Measurements from ENCODE around the gene AGR3. TPM values are rescaled to one million over a fixed set of nuclear protein-coding genes. Genes with fewer than 3 reads are reported as not detected.

AGR3 gene
- total RNA-seq, 1 donor from 2014 or later, result not detected

- no peak overlapping the region for H3K4me3 ChIP-seq (ENCODE audit: low read length in 3 of 3)
- no peaks in the 10 kb centered on the region for H3K36me3 ChIP-seq (ENCODE audit: control insufficient read depth in 3 of 3, insufficient read depth in 3 of 3, low read length in 3 of 3)
- no peak overlapping the region for H3K27ac ChIP-seq (ENCODE audit: low read depth, low read length)
- no peak overlapping the region for H3K9ac ChIP-seq (ENCODE audit: low read depth in 1 of 3, low read length in 3 of 3)
- H3K27me3 ChIP-seq (ENCODE audit: control insufficient read depth in 3 of 3, insufficient read depth in 3 of 3, low read length in 3 of 3), result no peaks in the 10 kb centered on the region
- H3K9me3 ChIP-seq (ENCODE audit: control insufficient read depth in 3 of 3, low read length in 3 of 3), result no peaks in the 10 kb centered on the region
- no peaks in the 10 kb centered on the region for H3K4me1 ChIP-seq (ENCODE audit: control insufficient read depth in 3 of 3, insufficient read depth in 3 of 3, low read length in 3 of 3)
These were observed 41.7 kb downstream of the AGR3 start for GRCh38 chr7:16840094-16840493.

GRCh38 chr7:16839646-16840045 lies 42.1 kb downstream of the AGR3 start:
- Histone ChIP-seq H3K27ac (ENCODE audit: low read depth, low read length) (no peak overlapping the region), H3K4me1 (ENCODE audit: control insufficient read depth in 3 of 3, insufficient read depth in 3 of 3, low read length in 3 of 3) (no peaks in the 10 kb centered on the region), H3K9ac (ENCODE audit: low read depth in 1 of 3, low read length in 3 of 3) (no peak overlapping the region), H3K36me3 (ENCODE audit: control insufficient read depth in 3 of 3, insufficient read depth in 3 of 3, low read length in 3 of 3) (no peaks in the 10 kb centered on the region), H3K9me3 (ENCODE audit: control insufficient read depth in 3 of 3, low read length in 3 of 3) (no peaks in the 10 kb centered on the region), H3K27me3 (ENCODE audit: control insufficient read depth in 3 of 3, insufficient read depth in 3 of 3, low read length in 3 of 3) (no peaks in the 10 kb centered on the region), H3K4me3 (ENCODE audit: low read length in 3 of 3) (no peak overlapping the region)

DNA sequence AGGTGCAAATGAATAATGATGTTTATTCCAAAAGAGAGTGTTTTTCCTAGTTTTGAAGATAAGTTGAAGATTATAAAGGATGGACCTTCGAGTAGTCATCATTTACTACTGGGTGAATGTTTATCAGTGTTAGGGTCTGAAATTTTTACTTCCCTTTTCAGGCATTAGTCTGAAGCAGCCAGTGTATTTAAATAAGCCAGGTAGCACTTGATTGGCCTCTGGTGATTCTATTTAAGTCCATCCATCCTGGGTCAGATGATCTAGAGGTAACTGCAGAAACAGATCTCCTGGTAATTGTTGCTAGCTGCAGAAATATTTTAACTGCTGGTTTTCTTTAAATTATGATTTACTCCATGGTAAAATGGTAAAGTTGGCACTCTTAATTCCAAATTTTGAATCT lies 42.9 kb downstream of the AGR3 start:
- Histone ChIP-seq H3K9ac (ENCODE audit: low read depth in 1 of 3, low read length in 3 of 3) (no peak overlapping the region), H3K9me3 (ENCODE audit: control insufficient read depth in 3 of 3, low read length in 3 of 3) (no peaks in the 10 kb centered on the region), H3K36me3 (ENCODE audit: control insufficient read depth in 3 of 3, insufficient read depth in 3 of 3, low read length in 3 of 3) (no peaks in the 10 kb centered on the region), H3K27ac (ENCODE audit: low read depth, low read length) (no peak overlapping the region), H3K4me1 (ENCODE audit: control insufficient read depth in 3 of 3, insufficient read depth in 3 of 3, low read length in 3 of 3) (no peaks in the 10 kb centered on the region), H3K4me3 (ENCODE audit: low read length in 3 of 3) (no peak overlapping the region), H3K27me3 (ENCODE audit: control insufficient read depth in 3 of 3, insufficient read depth in 3 of 3, low read length in 3 of 3) (no peaks in the 10 kb centered on the region)

DNA sequence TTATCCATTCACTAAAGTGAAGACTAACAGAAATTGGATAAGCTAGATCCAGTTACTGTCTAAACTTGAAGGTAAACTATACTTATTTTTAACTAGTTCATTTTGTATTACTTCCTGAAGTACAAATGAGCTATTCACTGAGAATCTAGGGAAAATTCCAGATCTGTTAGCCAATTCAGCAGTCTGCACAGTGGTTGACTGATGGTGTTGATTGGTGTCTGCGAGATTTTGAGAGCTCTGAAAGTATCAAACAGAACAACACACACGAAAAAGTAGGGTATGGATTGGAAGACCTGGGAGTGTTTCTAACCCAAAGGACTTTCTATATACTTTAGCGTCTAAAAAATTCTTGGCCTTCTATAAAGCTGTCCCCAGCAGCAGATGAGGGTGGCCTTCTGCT lies 43.4 kb downstream of the AGR3 start:
- no peak overlapping the region for H3K27ac ChIP-seq (ENCODE audit: low read depth, low read length)
- no peak overlapping the region for H3K4me3 ChIP-seq (ENCODE audit: low read length in 3 of 3)
- H3K4me1 ChIP-seq (ENCODE audit: control insufficient read depth in 3 of 3, insufficient read depth in 3 of 3, low read length in 3 of 3), result no peaks in the 10 kb centered on the region
- no peaks in the 10 kb centered on the region for H3K9me3 ChIP-seq (ENCODE audit: control insufficient read depth in 3 of 3, low read length in 3 of 3)
- no peaks in the 10 kb centered on the region for H3K27me3 ChIP-seq (ENCODE audit: control insufficient read depth in 3 of 3, insufficient read depth in 3 of 3, low read length in 3 of 3)
- H3K9ac ChIP-seq (ENCODE audit: low read depth in 1 of 3, low read length in 3 of 3), result no peak overlapping the region
- H3K36me3 ChIP-seq (ENCODE audit: control insufficient read depth in 3 of 3, insufficient read depth in 3 of 3, low read length in 3 of 3), result no peaks in the 10 kb centered on the region

DNA sequence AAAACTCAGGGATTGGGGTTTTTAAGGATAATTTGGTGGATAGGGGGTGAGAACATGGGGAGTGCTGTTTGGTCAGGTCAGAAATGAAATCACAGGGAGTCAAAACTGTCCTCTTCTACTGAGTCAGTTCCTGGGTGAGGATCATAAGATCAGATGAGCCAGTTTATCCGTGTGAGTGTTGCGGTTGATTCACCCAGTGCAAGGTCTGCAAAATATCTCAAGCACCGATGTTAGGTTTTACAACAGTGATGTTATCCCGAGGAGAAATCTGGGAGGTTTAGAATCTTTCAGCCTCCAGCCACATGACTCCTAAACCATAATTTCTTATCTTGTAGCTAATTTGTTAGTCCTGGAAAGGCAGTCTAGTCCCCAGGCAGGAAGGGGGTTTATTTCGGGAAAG lies 45.3 kb downstream of the AGR3 start:
- Histone ChIP-seq H3K27me3 (ENCODE audit: control insufficient read depth in 3 of 3, insufficient read depth in 3 of 3, low read length in 3 of 3) (no peaks in the 10 kb centered on the region), H3K36me3 (ENCODE audit: control insufficient read depth in 3 of 3, insufficient read depth in 3 of 3, low read length in 3 of 3) (no peaks in the 10 kb centered on the region), H3K4me3 (ENCODE audit: low read length in 3 of 3) (no peak overlapping the region), H3K27ac (ENCODE audit: low read depth, low read length) (no peak overlapping the region), H3K9me3 (ENCODE audit: control insufficient read depth in 3 of 3, low read length in 3 of 3) (no peaks in the 10 kb centered on the region), H3K9ac (ENCODE audit: low read depth in 1 of 3, low read length in 3 of 3) (no peak overlapping the region), H3K4me1 (ENCODE audit: control insufficient read depth in 3 of 3, insufficient read depth in 3 of 3, low read length in 3 of 3) (no peaks in the 10 kb centered on the region)

- H3K27ac ChIP-seq (ENCODE audit: low read depth, low read length), result no peak overlapping the region
- no peaks in the 10 kb centered on the region for H3K27me3 ChIP-seq (ENCODE audit: control insufficient read depth in 3 of 3, insufficient read depth in 3 of 3, low read length in 3 of 3)
These were observed 48.4 kb downstream of the AGR3 start for GRCh38 chr7:16833373-16833772.

DNA sequence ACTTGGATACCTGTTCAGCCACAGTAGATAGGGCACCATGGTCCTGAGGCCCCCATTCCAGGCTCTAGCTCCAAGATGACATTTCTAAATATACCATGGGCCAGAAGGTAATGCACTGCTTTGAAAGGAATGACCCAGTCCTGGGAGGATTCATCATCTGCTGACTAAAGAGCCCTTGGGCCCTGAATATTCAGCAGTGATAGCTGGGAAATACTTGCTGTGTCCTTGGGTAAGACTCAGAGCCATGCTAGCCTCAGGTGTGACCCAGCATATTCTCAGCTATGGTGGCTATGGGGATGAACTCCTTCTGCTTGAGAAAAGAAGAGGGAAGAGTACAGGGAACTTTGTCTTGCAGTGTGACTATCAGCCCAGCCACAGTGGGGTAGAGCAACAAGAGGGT lies 55.7 kb downstream of the AGR3 start:
- no peaks in the 10 kb centered on the region for H3K36me3 ChIP-seq (ENCODE audit: control insufficient read depth in 3 of 3, insufficient read depth in 3 of 3, low read length in 3 of 3)
- H3K27me3 ChIP-seq (ENCODE audit: control insufficient read depth in 3 of 3, insufficient read depth in 3 of 3, low read length in 3 of 3), result no peaks in the 10 kb centered on the region
- no peak overlapping the region for H3K4me3 ChIP-seq (ENCODE audit: low read length in 3 of 3)
- no peaks in the 10 kb centered on the region for H3K9me3 ChIP-seq (ENCODE audit: control insufficient read depth in 3 of 3, low read length in 3 of 3)
- no peaks in the 10 kb centered on the region for H3K4me1 ChIP-seq (ENCODE audit: control insufficient read depth in 3 of 3, insufficient read depth in 3 of 3, low read length in 3 of 3)
- H3K27ac ChIP-seq (ENCODE audit: low read depth, low read length), result no peak overlapping the region
- no peak overlapping the region for H3K9ac ChIP-seq (ENCODE audit: low read depth in 1 of 3, low read length in 3 of 3)

More at GRCh38 chr7:16833373-16833772, 48.4 kb downstream of the AGR3 start:
- H3K9ac ChIP-seq (ENCODE audit: low read depth in 1 of 3, low read length in 3 of 3), result no peak overlapping the region
- no peaks in the 10 kb centered on the region for H3K4me1 ChIP-seq (ENCODE audit: control insufficient read depth in 3 of 3, insufficient read depth in 3 of 3, low read length in 3 of 3)
- H3K9me3 ChIP-seq (ENCODE audit: control insufficient read depth in 3 of 3, low read length in 3 of 3), result no peaks in the 10 kb centered on the region
- no peaks in the 10 kb centered on the region for H3K36me3 ChIP-seq (ENCODE audit: control insufficient read depth in 3 of 3, insufficient read depth in 3 of 3, low read length in 3 of 3)
- H3K4me3 ChIP-seq (ENCODE audit: low read length in 3 of 3), result no peak overlapping the region

DNA sequence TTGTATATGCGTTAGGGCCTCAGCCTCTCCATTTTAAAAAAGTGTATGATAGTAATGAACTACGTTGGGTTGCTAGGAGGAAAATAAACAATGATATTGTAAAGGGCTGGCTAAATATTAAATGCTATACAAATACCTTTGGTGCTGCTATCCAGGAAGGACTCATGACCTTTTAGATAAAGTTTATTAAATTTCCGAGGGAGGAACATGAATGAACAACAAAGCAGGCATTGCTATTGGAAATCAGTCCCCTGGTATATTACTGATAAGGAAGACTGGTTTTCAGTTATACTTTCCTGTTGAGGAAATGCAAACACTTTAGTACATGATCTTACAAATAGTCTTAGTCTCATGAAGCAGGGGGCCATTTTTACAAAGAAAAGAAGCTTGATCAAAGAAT lies 59.8 kb downstream of the AGR3 start:
- no peak overlapping the region for H3K9ac ChIP-seq (ENCODE audit: low read depth in 1 of 3, low read length in 3 of 3)
- no peak overlapping the region for H3K4me3 ChIP-seq (ENCODE audit: low read length in 3 of 3)
- H3K27ac ChIP-seq (ENCODE audit: low read depth, low read length), result no peak overlapping the region
- H3K27me3 ChIP-seq (ENCODE audit: control insufficient read depth in 3 of 3, insufficient read depth in 3 of 3, low read length in 3 of 3), result no peaks in the 10 kb centered on the region
- no peaks in the 10 kb centered on the region for H3K4me1 ChIP-seq (ENCODE audit: control insufficient read depth in 3 of 3, insufficient read depth in 3 of 3, low read length in 3 of 3)
- no peaks in the 10 kb centered on the region for H3K36me3 ChIP-seq (ENCODE audit: control insufficient read depth in 3 of 3, insufficient read depth in 3 of 3, low read length in 3 of 3)
- no peaks in the 10 kb centered on the region for H3K9me3 ChIP-seq (ENCODE audit: control insufficient read depth in 3 of 3, low read length in 3 of 3)

GRCh38 chr7:16818732-16819131 lies 63.1 kb downstream of the AGR3 start:
- Histone ChIP-seq H3K9ac (ENCODE audit: low read depth in 1 of 3, low read length in 3 of 3) (no peak overlapping the region), H3K4me3 (ENCODE audit: low read length in 3 of 3) (no peak overlapping the region), H3K36me3 (ENCODE audit: control insufficient read depth in 3 of 3, insufficient read depth in 3 of 3, low read length in 3 of 3) (no peaks in the 10 kb centered on the region), H3K27me3 (ENCODE audit: control insufficient read depth in 3 of 3, insufficient read depth in 3 of 3, low read length in 3 of 3) (no peaks in the 10 kb centered on the region), H3K4me1 (ENCODE audit: control insufficient read depth in 3 of 3, insufficient read depth in 3 of 3, low read length in 3 of 3) (no peaks in the 10 kb centered on the region), H3K9me3 (ENCODE audit: control insufficient read depth in 3 of 3, low read length in 3 of 3) (no peaks in the 10 kb centered on the region), H3K27ac (ENCODE audit: low read depth, low read length) (no peak overlapping the region)

GRCh38 chr7:16817536-16817935 lies 64.2 kb downstream of the AGR3 start:
- Histone ChIP-seq H3K4me3 (ENCODE audit: low read length in 3 of 3) (no peak overlapping the region), H3K4me1 (ENCODE audit: control insufficient read depth in 3 of 3, insufficient read depth in 3 of 3, low read length in 3 of 3) (no peaks in the 10 kb centered on the region)

DNA sequence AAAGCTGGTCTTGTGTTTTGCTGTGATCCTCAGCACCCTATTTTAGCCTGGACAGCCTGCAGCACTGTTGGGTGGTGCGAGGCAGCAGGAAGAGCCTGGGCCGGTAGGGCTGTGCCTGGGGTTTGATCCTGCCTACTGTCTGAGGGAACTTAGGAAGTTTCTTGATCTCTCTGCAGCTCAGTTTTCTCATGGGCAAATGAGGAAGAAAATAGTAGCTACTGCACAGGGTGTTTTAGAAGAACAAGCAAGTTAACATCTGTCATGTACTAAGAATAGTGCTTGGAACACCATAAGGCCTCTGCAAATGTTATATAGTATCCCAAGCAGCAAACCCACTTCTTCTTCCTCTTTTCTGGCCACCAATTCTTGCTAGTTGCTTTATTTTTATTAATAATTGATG lies 65.0 kb downstream of the AGR3 start:
- Histone ChIP-seq H3K4me3 (ENCODE audit: low read length in 3 of 3) (no peak overlapping the region), H3K36me3 (ENCODE audit: control insufficient read depth in 3 of 3, insufficient read depth in 3 of 3, low read length in 3 of 3) (no peaks in the 10 kb centered on the region), H3K27me3 (ENCODE audit: control insufficient read depth in 3 of 3, insufficient read depth in 3 of 3, low read length in 3 of 3) (no peaks in the 10 kb centered on the region), H3K9me3 (ENCODE audit: control insufficient read depth in 3 of 3, low read length in 3 of 3) (no peaks in the 10 kb centered on the region), H3K9ac (ENCODE audit: low read depth in 1 of 3, low read length in 3 of 3) (no peak overlapping the region), H3K4me1 (ENCODE audit: control insufficient read depth in 3 of 3, insufficient read depth in 3 of 3, low read length in 3 of 3) (no peaks in the 10 kb centered on the region), H3K27ac (ENCODE audit: low read depth, low read length) (no peak overlapping the region)

More at GRCh38 chr7:16817536-16817935, 64.2 kb downstream of the AGR3 start:
- Histone ChIP-seq H3K9ac (ENCODE audit: low read depth in 1 of 3, low read length in 3 of 3) (no peak overlapping the region), H3K27me3 (ENCODE audit: control insufficient read depth in 3 of 3, insufficient read depth in 3 of 3, low read length in 3 of 3) (no peaks in the 10 kb centered on the region), H3K27ac (ENCODE audit: low read depth, low read length) (no peak overlapping the region), H3K36me3 (ENCODE audit: control insufficient read depth in 3 of 3, insufficient read depth in 3 of 3, low read length in 3 of 3) (no peaks in the 10 kb centered on the region), H3K9me3 (ENCODE audit: control insufficient read depth in 3 of 3, low read length in 3 of 3) (no peaks in the 10 kb centered on the region)

Data from skeletal muscle tissue (tissue), 4 donors.